Frontal cortex (tissue), 4 donors: Measurements from ENCODE around the gene C2orf42. TPM values are rescaled to one million over a fixed set of nuclear protein-coding genes. Genes with fewer than 3 reads are reported as not detected.
"Not testable (repeated sequence)": the region's sequence is repeated elsewhere in the genome, so short reads cannot be mapped to it uniquely, and the experiment has no call there.

Experiments used
- DNase-seq, 2 donors: peaks; one replicate each; pipeline ENCODE4 v3.0.0; 2012; ENCODE audit warnings: low spot score in 2 of 2
- FAIRE-seq: peaks from 2 replicates; lab custom pipeline; 2012; peaks lifted over from hg19 to GRCh38; lab: Jason Lieb, UNC
- total RNA-seq: library from RNA; depleted of rRNA; stranded (reverse); fragments of >200 nt; gene quantifications from one replicate; pipeline ENCODE4 v1.2.3, GENCODE V29; 2014
- donor health status: control.
- donor health status: control.
- donor health status: control.

C2orf42 gene
- total RNA-seq, 1 donor from 2014 or later, result 26.5 TPM

DNA sequence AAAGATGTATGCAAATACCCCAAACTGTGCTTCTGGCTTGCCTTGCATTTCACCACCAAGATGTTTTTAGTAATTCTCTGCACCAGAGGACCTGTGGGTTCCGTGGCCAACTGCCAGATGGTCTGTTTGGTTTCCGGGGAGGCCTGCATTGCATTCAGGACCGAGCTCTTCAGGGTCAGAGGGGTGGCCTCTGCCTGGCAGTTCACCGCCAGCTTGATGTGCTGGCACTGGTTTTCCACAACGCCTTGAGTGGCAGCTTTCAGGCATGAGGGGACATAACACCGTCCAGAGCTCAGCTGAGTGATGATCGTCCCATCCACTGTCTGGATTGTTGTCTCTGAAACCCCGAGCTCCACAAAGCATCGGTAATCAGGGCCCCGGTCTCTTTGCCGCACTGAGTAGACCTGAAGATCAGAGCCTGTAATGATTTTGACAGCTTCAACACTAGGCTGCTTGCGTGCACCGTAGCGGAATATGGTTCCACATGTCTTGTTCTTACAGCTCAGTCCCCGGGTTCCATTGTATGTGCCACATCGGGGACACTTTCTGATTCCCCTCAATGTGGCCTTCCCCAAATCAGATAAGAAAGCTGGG lies 9.4 kb downstream of the C2orf42 start:
- DNase-seq (no peak), FAIRE-seq (no peak)

DNA sequence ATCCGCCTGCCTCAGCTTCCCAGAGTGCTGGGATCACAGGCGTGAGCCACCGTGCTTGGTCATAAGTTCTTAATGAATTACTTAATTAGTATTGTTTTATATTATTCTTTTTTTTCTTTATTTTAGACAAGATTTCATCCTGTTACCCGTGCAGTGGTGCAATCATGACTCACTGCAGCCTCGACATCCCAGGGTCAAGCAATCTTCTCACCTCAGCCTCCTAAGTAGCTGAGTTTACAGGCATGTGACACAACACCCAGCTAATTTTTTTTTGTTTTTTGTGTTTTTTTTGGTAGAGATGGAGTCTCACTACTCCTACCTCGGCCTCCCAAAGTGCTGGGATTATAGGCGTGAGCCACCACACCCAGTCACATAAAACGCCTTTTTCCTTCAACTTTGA lies 17.3 kb downstream of the C2orf42 start:
- FAIRE-seq, result no peak
- no peak for DNase-seq

DNA sequence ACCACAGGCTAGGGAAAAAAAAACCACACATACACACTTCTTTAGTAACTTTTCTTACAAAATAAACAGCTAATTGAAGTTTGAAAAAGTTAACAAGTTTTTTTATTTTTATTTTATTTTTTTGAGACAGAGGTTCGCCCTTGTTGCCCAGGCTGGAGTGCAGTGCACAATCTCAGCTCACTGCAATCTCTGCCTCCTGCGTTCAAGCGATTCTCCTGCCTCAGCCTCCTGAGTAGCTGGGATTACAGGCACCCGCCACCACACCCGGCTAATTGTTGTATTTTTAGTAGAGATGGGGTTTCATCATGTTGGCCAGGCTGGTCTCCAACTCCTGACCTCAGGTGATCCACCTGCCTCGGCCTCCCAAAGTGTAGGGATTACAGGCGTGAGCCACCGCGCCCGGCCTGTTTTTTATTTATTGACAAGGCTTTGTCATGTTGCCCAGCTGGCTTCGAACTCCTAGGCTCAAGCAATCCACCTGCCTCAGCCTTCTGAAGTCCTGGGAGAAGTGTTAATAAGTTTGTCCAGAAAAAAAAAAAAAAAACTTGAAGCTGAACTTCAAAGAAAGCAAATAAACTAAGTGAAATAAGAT lies 21.1 kb downstream of the C2orf42 start:
- FAIRE-seq, DNase-seq: not testable (repeated sequence)

DNA sequence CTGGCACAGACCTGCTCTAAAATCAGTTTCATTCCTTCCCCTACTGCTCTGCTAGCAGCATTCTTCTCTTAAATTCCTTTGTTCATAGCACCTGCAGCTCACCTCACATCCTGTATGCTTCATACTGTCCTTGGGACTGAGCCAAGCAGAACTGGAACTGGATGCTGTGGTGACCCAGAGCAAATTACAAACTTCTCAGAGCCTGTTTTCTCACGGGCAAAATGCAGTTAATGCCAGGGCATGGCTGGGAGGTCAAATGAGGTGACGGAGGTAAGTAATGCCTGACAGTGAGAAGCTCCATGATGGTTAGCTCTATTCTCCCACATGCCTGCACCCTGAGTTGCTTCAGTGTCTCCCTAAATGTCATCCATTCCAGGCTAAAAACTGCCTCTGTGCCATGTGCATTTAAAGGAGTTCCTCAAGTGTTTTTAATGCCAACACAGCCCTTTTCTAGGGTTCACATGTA lies 29.7 kb downstream of the C2orf42 start:
- DNase-seq (no peak), FAIRE-seq (no peak)

DNA sequence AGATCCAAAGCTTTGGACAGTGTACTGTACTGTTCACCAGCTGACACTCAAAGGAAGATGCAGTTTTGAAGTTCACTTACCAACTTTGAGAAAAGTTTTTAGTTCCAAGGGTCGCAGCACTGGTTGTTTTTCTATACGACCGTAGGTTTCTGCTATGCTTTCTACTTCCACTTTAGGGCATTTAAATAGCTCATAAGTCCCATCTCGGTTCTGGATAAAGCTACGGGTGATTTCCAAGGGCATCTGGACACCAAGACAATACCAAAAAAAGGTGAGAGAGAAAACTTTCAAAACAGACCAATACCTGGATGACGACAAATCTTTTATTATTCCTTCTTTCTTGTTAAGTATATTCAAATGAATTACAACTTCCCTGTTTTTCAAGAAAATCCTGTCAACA lies 30.3 kb downstream of the C2orf42 start:
- no peak for DNase-seq
- FAIRE-seq, result no peak

- not testable (repeated sequence) for FAIRE-seq, DNase-seq
Measured at GRCh38 chr2:70149130-70149686, 41.6 kb downstream of the C2orf42 start.

DNA sequence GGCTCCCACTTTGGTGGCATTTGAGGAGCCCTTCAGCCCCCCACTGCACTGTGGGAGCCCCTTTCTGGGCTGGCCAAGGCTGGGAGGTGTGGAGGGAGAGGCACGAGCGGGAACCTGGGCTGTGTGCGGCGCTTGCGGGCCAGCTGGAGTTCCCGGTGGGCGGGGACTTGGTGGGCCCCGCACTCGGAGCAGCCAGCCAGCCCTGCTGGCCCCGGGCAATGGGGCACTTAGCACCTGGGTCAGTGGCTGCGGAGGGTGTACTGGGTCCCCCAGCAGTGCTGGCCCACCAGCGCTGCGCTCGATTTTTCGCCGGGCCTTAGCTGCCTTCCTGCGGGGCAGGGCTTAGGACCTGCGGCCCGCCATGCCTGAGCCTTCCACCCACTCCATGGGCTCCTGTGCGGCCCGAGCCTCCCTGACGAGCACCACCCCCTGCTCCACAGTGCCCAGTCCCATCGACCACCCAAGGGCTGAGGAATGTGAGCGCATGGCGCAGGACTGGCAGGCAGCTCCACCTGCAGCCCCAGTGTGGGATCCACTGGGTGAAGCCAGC lies 42.5 kb downstream of the C2orf42 start:
- DNase-seq, FAIRE-seq: not testable (repeated sequence)

- no peak for FAIRE-seq
Measured at GRCh38 chr2:70145851-70146739, 44.7 kb downstream of the C2orf42 start.

DNA sequence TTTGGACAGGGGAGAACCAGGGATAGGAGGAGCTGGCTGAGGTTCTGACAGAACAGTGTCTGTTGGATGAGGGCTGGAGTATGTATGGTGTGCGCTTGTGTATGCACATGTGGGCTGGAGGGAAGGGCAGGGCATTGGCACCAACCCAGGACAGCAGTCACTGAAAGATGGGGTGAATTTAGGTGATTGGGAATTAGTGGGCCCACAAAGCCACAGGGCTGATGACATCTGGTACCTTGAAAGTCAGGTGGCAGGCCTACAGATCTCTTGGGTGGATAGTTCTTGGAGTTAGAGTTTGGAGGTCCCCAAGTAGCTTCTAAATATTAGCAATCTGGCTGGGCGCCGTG lies 45.7 kb downstream of the C2orf42 start:
- FAIRE-seq (no peak), DNase-seq (no peak)

More at GRCh38 chr2:70145851-70146739, 44.7 kb downstream of the C2orf42 start:
- no peak for DNase-seq

DNA sequence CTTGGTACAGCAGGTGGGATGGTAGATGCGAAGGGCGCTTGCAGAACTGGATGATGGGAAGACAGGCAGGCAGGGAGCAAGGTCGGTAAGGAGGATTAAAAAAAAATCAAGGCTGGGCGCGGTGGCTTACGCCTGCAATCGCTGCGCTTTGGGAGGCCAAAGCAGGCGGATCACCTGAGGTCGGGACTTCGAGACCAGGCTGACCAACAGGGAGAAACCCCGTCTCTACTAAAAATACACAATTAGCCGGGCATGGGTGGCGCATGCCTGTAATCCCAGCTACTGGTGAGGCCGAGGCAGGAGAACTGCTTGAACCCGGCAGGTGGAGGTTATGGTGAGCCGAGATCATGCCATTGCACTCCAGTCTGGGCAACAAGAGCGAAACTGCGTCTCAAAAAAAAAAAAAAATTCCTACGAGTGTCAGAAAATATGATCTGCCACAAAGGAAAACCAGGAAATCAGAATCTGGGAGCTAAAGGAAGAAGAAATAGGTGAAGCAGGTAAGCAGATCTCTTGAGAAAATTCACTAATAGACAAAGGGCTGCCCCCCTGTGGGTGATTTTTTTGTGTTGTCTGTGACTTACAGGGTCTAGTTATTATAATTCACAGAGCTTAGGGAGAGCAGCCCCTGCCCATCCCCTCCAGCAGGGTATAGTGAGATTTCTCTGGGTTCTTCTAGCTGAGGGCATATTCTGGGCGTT lies 46.2 kb downstream of the C2orf42 start:
- no peak for FAIRE-seq
- DNase-seq, result no peak

DNA sequence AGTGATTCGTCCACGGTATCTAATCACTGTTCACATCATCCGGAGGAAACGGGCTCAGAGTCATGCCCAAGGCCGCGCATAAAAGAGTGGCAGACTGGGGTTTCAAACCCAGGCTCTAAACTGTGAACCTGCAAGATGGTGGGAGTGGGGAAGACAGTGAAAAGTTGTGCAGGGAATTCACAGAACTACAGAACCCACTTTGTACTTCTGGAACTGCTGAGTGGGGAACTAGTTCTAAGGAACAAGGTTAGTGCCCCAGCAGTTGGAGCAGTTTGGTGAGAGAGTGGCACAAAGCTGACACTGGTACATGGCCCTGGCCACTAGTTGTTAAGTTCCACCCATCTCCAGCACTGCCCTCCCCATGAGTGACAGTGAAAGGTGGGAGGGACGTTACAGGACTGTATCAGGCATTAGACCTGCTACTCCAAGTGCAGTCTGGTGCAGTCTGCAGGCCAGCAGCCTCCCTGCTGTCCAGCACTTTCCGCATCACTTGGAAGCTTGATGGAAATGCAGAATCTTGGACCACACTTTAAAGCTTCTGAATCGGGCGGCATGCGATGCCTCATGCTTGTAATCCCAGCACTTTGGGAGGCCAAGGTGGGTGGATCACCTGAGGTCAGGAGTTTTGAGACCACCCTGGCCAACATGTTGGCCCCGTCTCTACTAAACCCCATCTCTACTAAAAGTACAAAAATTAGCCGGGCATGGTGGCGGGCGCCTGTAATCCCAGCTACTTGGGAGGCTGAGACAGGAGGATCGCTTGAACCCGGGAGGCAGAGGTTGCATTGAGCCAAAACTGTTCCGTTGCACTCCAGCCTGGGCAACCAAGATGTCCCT lies 47.3 kb downstream of the C2orf42 start:
- DNase-seq (no peak), FAIRE-seq (no peak)

GRCh38 chr2:70142590-70143313 lies 48.1 kb downstream of the C2orf42 start:
- FAIRE-seq (no peak), DNase-seq (peak; percentile 96 to 97)

DNA sequence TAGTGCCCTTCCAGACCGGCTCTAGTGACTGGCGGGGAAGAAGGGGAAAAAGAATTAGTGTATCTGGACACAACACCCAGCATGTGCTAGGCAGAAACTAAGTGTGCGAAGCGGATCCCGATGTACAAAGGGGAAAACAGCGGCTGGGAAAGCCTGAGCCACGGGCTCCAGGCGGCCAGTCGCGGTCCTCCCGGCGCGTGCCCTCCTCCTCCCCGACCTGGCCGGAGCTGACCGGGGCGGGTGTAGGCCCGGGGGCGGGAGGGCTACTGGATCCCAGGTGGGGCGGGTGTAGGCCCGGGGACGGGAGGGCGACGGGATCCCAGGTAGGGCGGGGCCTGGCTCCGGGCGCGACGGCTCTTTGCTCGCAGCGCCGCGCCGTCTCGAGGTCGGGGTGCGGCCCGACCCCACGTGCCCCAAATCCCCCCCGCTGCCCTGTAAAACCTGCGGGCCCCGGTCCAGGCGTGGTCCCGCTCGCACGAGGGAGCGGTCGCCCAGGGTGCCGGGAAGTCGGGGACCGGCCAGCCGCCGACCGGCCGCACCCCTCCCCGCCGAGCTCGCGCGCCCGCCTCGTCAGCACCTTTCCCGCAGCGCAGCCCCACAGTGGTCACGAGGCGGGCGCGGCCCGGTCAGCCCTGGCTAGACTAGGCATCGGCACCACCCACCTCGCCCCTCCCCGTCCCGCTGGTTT lies 48.8 kb downstream of the C2orf42 start:
- FAIRE-seq, result no peak
- no peak for DNase-seq

DNA sequence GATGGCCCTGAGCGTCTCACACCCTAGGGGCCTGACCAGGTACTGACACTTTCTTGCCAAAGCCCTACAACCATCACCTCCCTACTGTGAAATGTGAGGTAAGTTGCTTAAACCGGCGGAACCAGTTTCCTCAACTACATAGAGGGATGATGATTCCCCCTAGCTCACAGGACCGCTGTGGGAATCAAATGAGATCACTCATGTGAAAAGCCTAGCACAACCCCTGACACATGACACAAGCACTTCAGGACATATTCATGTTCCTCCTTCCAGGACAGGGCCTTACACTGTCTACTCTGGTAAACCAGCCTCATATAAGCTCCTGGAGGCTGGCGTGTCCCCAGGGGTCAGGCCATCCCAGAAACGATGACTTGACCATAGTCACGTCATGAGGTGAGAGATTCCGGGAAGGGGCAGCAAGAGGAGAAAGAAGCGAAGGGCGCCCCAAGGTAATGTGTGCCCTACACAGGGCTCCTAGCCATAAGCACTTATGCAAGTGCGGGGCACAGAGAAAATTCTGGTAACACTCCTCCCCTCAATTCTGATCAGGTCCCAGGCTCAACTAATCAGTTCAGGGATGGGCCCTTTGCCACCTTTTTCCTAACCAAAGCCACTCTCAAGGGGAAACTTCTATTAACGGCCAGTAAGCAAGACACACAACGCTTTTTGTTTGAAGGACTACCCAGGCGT lies 49.5 kb downstream of the C2orf42 start:
- no peak for DNase-seq
- no peak for FAIRE-seq

GRCh38 chr2:70140791-70141211 lies 50.0 kb downstream of the C2orf42 start:
- DNase-seq (no peak), FAIRE-seq (no peak)

DNA sequence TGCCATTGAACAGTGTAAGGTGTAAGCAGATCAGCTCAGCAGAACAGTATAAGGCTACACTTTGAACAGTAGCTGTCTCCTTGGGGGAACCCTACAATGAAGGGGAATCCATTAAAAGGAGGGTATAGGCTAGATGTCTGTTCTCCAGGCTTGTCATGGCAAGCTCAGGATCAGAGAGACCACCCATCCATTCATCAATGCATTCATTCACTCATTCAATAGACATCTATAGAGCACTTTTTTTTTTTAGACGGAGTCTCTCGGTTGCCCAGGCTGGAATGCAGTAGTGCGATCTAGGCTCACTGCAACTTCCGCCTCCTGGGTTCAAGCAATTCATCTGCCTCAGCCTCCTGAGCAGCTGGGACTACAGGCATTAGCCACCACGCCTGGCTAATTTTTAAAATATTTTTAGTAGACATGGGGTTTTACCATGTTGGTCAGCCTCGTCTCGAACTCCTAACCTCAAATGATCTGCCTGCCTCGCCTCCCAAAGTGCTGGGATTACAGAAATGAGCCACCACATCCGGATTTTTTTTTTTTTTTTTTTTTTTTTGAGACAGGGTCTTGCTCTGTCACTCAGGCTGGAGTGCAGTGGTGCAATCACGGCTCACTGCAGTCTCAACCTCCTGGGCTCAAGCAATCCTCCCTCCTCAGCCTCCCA lies 56.4 kb downstream of the C2orf42 start:
- FAIRE-seq, result not testable (repeated sequence)

More for the DNA sequence above, 56.4 kb downstream of the C2orf42 start:
- not testable (repeated sequence) for DNase-seq
